Measurements from ENCODE around the gene GRAMD4. TPM values are rescaled to one million over a fixed set of nuclear protein-coding genes. Genes with fewer than 3 reads are reported as not detected.

The GRAMD4 gene
- total RNA-seq, 2 donors from 2014 or later: 38.0 to 43.3 TPM

GRCh38 chr22:46583571-46583970 is 36.6 kb upstream of the GRAMD4 start:
- H3K4me1 ChIP-seq (ENCODE audit: control insufficient read depth, insufficient read depth, low read length): peaks cover 7% of the 10 kb centered on the region
- no peaks in the 10 kb centered on the region for H3K9me3 Mint-ChIP-seq
- no peaks in the 10 kb centered on the region for H3K36me3 ChIP-seq (ENCODE audit: control insufficient read depth, insufficient read depth, low read length)

GRCh38 chr22:46584081-46584921 is 35.9 kb upstream of the GRAMD4 start:
- Histone ChIP-seq H3K27ac (ENCODE audit: low read depth, low read length) (no peak overlapping the region), H3K4me1 (ENCODE audit: control insufficient read depth, insufficient read depth, low read length) (peaks cover 9% of the 10 kb centered on the region), H3K27me3 (ENCODE audit: control insufficient read depth, insufficient read depth, low read length, poor library complexity, severe bottlenecking) (no peaks in the 10 kb centered on the region), H3K36me3 (ENCODE audit: control insufficient read depth, insufficient read depth, low read length) (no peaks in the 10 kb centered on the region), H3K9ac (ENCODE audit: extremely low read depth, low read length, poor library complexity, severe bottlenecking) (peak overlapping the region; percentile 13), H3K9me3 (ENCODE audit: control insufficient read depth, low read length) (no peaks in the 10 kb centered on the region), H3K4me3 (ENCODE audit: low read length) (no peak overlapping the region)
- no peaks in the 10 kb centered on the region for H3K27me3 Mint-ChIP-seq (ENCODE audit: insufficient read depth)
- peak overlapping the region; percentile 58 for H3K27ac Mint-ChIP-seq
- no peak for TF ChIP-seq CTCF (conservative IDR thresholded peaks at IDR 0.05)
- WGBS, 2 experiments (ENCODE audit: insufficient coverage in 1 of 2, insufficient read length in 1 of 2): 63 to 67% methylated on average over 28 to 43 of the region's 43 CpGs
- DNase-seq: peak; percentile 73
- H3K4me1 Mint-ChIP-seq: peaks cover 28% of the 10 kb centered on the region
- H3K36me3 Mint-ChIP-seq (ENCODE audit: low read depth): no peaks in the 10 kb centered on the region
- H3K4me3 Mint-ChIP-seq: peak overlapping the region; percentile 32
- H3K9me3 Mint-ChIP-seq: no peaks in the 10 kb centered on the region

More at GRCh38 chr22:46583571-46583970, 36.6 kb upstream of the GRAMD4 start:
- H3K9me3 ChIP-seq (ENCODE audit: control insufficient read depth, low read length): no peaks in the 10 kb centered on the region
- no peak overlapping the region for H3K9ac ChIP-seq (ENCODE audit: extremely low read depth, low read length, poor library complexity, severe bottlenecking)
- peak; percentile 35 for DNase-seq
- H3K27ac ChIP-seq (ENCODE audit: low read depth, low read length): no peak overlapping the region
- H3K27me3 Mint-ChIP-seq (ENCODE audit: insufficient read depth): no peaks in the 10 kb centered on the region
- 94 to 97% methylated on average over 7 to 11 of the region's 11 CpGs for WGBS, 2 experiments (ENCODE audit: insufficient coverage in 1 of 2, insufficient read length in 1 of 2)
- H3K4me1 Mint-ChIP-seq: peaks cover 36% of the 10 kb centered on the region
- H3K36me3 Mint-ChIP-seq (ENCODE audit: low read depth): no peaks in the 10 kb centered on the region
- TF ChIP-seq CTCF (conservative IDR thresholded peaks at IDR 0.05): no peak
- no peak overlapping the region for H3K4me3 ChIP-seq (ENCODE audit: low read length)
- no peaks in the 10 kb centered on the region for H3K27me3 ChIP-seq (ENCODE audit: control insufficient read depth, insufficient read depth, low read length, poor library complexity, severe bottlenecking)
- H3K27ac Mint-ChIP-seq: no peak overlapping the region
- H3K4me3 Mint-ChIP-seq: no peak overlapping the region

- Histone ChIP-seq H3K27me3 (ENCODE audit: control insufficient read depth, insufficient read depth, low read length, poor library complexity, severe bottlenecking) (no peaks in the 10 kb centered on the region), H3K27ac (ENCODE audit: low read depth, low read length) (no peak overlapping the region), H3K36me3 (ENCODE audit: control insufficient read depth, insufficient read depth, low read length) (no peaks in the 10 kb centered on the region), H3K4me3 (ENCODE audit: low read length) (no peak overlapping the region), H3K9me3 (ENCODE audit: control insufficient read depth, low read length) (no peaks in the 10 kb centered on the region), H3K9ac (ENCODE audit: extremely low read depth, low read length, poor library complexity, severe bottlenecking) (no peak overlapping the region), H3K4me1 (ENCODE audit: control insufficient read depth, insufficient read depth, low read length) (peaks cover 14% of the 10 kb centered on the region)
- DNase-seq: no peak
- Mint-ChIP-seq H3K4me1 (peaks cover 25% of the 10 kb centered on the region), H3K27me3 (ENCODE audit: insufficient read depth) (no peaks in the 10 kb centered on the region), H3K27ac (no peak overlapping the region), H3K4me3 (no peak overlapping the region), H3K9me3 (no peaks in the 10 kb centered on the region), H3K36me3 (ENCODE audit: low read depth) (no peaks in the 10 kb centered on the region)
- no peak for TF ChIP-seq CTCF (conservative IDR thresholded peaks at IDR 0.05)
- 94 to 98% methylated on average over 8 to 19 of the region's 19 CpGs for WGBS, 2 experiments (ENCODE audit: insufficient coverage in 1 of 2, insufficient read length in 1 of 2)
Measured at GRCh38 chr22:46585340-46586122, 34.7 kb upstream of the GRAMD4 start.
